HepG2 (cell line): ENCODE results near the gene ZNF77. TPM values are rescaled to one million over a fixed set of nuclear protein-coding genes. Genes with fewer than 3 reads are reported as not detected.

Experiments used
- ETV5 ChIP-seq: IDR thresholded peaks from 2 replicates; pipeline ENCODE4 v1.6.1; 2018; ENCODE audit warnings: missing biosample characterization, missing genetic modification reagents, inconsistent platforms, borderline replicate concordance
- GATAD2A ChIP-seq: IDR thresholded peaks from 2 replicates; pipeline ENCODE4 v1.6.1; 2016
- KAT7 ChIP-seq: IDR thresholded peaks from 2 replicates; pipeline ENCODE4 v1.6.1; 2018; ENCODE audit warnings: borderline replicate concordance, missing compliant biosample characterization
- XRCC5 ChIP-seq: fragments of 200-400 bp; formaldehyde crosslinking; optimal IDR thresholded peaks from 2 replicates; pipeline ENCODE3; 2017; ENCODE audit warnings: mild to moderate bottlenecking, low read length
- ZNF660 ChIP-seq: sonication (generic); formaldehyde crosslinking; IDR thresholded peaks from 2 replicates; pipeline ENCODE4 v1.5.1; 2020; ENCODE audit warnings: mild to moderate bottlenecking, low read depth, missing genetic modification reagents, borderline replicate concordance
- ZNF782 ChIP-seq: sonication (generic); formaldehyde crosslinking; IDR thresholded peaks from 2 replicates; pipeline ENCODE4 v1.4.0; 2020; ENCODE audit warnings: missing genetic modification reagents, mild to moderate bottlenecking, borderline replicate concordance
- polyA plus RNA-seq, 8 experiments: library from polyadenylated mRNA; depleted of rRNA in 3 of 8; stranded (reverse) in 7 of 8; unstranded in 1 of 8; fragments of >200 nt; fragmentation: Illumina TruSeq in 4 of 8; extraction: Trizol in 4 of 8; gene quantifications; 2 replicates each; pipeline versions ENCODE4 v1.2.1 to v1.2.3, GENCODE V29; 2011 to 2016; ENCODE audit warnings: low read depth in 4 of 8, missing spikeins in 1 of 8, mixed read lengths in 1 of 8; ENCODE audit not compliant: insufficient read depth in 1 of 8
- total RNA-seq, 5 experiments: library from RNA; depleted of rRNA; stranded (reverse); fragments of >200 nt; fragmentation: Illumina TruSeq; extraction: Trizol; gene quantifications; 2 replicates each; pipeline ENCODE4 v1.2.3, GENCODE V29; 2016; ENCODE audit warnings: low read depth in 1 of 5
- TF ChIP-seq, protein P1 (sequence below), 2 experiments: fragments of 450-650 bp in 1 of 2; sonication (generic) in 1 of 2; formaldehyde crosslinking in 1 of 2; IDR thresholded peaks; 2 replicates each; pipeline versions ENCODE4 v1.6.1 to v1.8.0; 2016 to 2022; ENCODE audit warnings: antibody characterized with exemption in 1 of 2, mild to moderate bottlenecking in 1 of 2, missing genetic modification reagents in 1 of 2
- TF ChIP-seq, protein P2 (sequence below): sonication (generic); formaldehyde crosslinking; IDR thresholded peaks from 2 replicates; pipeline ENCODE4 v1.4.0; 2020; ENCODE audit warnings: missing genetic modification reagents
- TF ChIP-seq, protein P3 (sequence below): IDR thresholded peaks from 2 replicates; pipeline ENCODE4 v1.6.1; 2016; ENCODE audit warnings: missing compliant biosample characterization, missing genetic modification reagents, borderline replicate concordance

ZNF77 gene
- total and polyA plus RNA-seq, 2 of the 13 experiments (the other 11 are each of a cell fraction or from before 2014, with no cell fraction given), result 7.1 to 11.5 TPM

DNA sequence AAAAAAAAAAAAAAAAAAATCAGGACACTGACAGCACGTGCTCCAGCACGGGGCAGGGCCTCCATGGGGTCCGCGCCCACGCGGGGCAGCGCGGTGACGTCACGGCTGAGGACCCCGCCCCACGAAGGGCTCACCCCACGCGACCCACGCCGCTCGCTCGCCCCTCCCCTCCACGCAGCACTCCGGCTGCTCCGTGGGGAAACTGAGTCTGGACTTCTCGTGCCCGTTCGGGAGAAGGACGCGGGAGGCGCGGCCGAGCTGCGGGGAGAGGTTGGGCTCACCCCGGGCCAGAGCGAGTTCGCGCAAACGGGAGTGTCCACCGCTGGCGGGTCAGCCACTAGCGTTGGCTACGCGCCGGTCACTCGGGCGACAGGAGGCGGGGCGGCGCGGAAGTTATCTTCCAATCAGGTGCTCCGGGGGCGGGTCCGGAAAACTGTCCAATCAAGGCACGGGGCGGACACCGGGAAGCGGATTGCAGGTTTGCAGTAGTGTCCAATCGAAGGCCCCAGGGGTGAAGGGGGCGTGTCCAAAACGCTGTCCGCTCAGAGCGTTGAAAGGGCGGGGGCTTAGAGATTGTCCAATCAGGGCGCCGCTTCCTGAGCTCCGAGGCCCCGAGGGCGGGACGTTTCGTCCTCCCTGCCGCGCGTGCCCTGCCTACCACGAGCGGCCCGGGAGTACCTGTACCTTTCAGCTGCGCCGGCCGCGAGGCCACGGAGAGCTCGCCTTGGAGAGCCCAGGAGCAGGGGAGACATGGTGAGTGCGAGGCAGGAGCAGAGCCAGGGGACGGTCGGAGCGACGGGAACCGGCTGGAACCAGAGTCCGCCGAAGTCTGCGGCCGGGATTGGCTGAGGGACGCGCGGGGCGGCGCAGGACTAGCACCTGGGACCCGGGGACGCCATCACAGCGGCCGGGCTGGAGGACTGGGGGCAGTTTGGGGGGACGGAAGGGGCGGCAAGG is 44.2 kb downstream of the ZNF77 start, which contains the start of gene ZNF57 (continued):
- TF ChIP-seq ZNF660 (no peak), XRCC5 (peak; percentile 7), GATAD2A (CRISPR knock-in tag) (peak; percentile 25; the same call in 1 of the 2 replicates), ZNF782 (CRISPR knock-in tag) (no peak; the same call in 1 of the 2 replicates), ETV5 (peak; percentile 19; the same call in 1 of the 2 replicates), KAT7 (CRISPR knock-in tag) (no peak)
- TF ChIP-seq, protein P1, sequence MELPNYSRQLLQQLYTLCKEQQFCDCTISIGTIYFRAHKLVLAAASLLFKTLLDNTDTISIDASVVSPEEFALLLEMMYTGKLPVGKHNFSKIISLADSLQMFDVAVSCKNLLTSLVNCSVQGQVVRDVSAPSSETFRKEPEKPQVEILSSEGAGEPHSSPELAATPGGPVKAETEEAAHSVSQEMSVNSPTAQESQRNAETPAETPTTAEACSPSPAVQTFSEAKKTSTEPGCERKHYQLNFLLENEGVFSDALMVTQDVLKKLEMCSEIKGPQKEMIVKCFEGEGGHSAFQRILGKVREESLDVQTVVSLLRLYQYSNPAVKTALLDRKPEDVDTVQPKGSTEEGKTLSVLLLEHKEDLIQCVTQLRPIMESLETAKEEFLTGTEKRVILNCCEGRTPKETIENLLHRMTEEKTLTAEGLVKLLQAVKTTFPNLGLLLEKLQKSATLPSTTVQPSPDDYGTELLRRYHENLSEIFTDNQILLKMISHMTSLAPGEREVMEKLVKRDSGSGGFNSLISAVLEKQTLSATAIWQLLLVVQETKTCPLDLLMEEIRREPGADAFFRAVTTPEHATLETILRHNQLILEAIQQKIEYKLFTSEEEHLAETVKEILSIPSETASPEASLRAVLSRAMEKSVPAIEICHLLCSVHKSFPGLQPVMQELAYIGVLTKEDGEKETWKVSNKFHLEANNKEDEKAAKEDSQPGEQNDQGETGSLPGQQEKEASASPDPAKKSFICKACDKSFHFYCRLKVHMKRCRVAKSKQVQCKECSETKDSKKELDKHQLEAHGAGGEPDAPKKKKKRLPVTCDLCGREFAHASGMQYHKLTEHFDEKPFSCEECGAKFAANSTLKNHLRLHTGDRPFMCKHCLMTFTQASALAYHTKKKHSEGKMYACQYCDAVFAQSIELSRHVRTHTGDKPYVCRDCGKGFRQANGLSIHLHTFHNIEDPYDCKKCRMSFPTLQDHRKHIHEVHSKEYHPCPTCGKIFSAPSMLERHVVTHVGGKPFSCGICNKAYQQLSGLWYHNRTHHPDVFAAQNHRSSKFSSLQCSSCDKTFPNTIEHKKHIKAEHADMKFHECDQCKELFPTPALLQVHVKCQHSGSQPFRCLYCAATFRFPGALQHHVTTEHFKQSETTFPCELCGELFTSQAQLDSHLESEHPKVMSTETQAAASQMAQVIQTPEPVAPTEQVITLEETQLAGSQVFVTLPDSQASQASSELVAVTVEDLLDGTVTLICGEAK (IDR thresholded peaks at IDR 0.05), result no peak
- TF ChIP-seq, protein P1 (CRISPR knock-in tag; IDR thresholded peaks at IDR 0.05), result peak; percentile 21; the same call in 1 of the 2 replicates
- TF ChIP-seq, protein P2, sequence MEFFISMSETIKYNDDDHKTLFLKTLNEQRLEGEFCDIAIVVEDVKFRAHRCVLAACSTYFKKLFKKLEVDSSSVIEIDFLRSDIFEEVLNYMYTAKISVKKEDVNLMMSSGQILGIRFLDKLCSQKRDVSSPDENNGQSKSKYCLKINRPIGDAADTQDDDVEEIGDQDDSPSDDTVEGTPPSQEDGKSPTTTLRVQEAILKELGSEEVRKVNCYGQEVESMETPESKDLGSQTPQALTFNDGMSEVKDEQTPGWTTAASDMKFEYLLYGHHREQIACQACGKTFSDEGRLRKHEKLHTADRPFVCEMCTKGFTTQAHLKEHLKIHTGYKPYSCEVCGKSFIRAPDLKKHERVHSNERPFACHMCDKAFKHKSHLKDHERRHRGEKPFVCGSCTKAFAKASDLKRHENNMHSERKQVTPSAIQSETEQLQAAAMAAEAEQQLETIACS, result 0 out of 2 replicates have a peak, but pooled peaks have one; percentile 38
- TF ChIP-seq, protein P3, sequence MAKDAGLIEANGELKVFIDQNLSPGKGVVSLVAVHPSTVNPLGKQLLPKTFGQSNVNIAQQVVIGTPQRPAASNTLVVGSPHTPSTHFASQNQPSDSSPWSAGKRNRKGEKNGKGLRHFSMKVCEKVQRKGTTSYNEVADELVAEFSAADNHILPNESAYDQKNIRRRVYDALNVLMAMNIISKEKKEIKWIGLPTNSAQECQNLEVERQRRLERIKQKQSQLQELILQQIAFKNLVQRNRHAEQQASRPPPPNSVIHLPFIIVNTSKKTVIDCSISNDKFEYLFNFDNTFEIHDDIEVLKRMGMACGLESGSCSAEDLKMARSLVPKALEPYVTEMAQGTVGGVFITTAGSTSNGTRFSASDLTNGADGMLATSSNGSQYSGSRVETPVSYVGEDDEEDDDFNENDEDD (CRISPR knock-in tag), result peak; percentile 71; the same call in 1 of the 2 replicates
